Esophagus squamous epithelium (tissue), 4 donors: Measurements from ENCODE around the gene NLGN4X.

Experiments used
- CTCF ChIP-seq, 6 experiments: fragments of 450-650 bp in 4 of 6; fragments of 200-600 bp in 2 of 6; sonication (generic) in 2 of 6; IDR thresholded peaks; one replicate each; pipeline ENCODE4 v1.5.1; 2016 to 2019; ENCODE audit warnings: antibody characterized with exemption in 6 of 6, mild to moderate bottlenecking in 4 of 6, moderate library complexity in 4 of 6
- POLR2A ChIP-seq, 4 donors: fragments of 450-650 bp; IDR thresholded peaks; one replicate each; pipeline ENCODE4 v1.6.1; 2017; ENCODE audit warnings: antibody characterized with exemption in 4 of 4, mild to moderate bottlenecking in 4 of 4, moderate library complexity in 3 of 4

GRCh38 chrX:6041630-6042029 is 187.0 kb downstream of the NLGN4X start:
- TF ChIP-seq POLR2A (IDR thresholded peaks at IDR 0.05) (no peak), CTCF (IDR thresholded peaks at IDR 0.05) (no peak)
